Ishikawa (cell line): ENCODE results near the gene UBE2O.

Experiments
- CREB1 ChIP-seq: IDR thresholded peaks from 2 replicates; pipeline ENCODE4 v1.6.1; 2012; ENCODE audit warnings: low read depth
- RAD21 ChIP-seq: IDR thresholded peaks from 2 replicates; pipeline ENCODE4 v1.6.1; 2012; ENCODE audit warnings: low read depth
- YY1 ChIP-seq: IDR thresholded peaks from 2 replicates; pipeline ENCODE4 v1.6.1; 2012; ENCODE audit warnings: low read depth
- TF ChIP-seq, protein P1 (sequence below): IDR thresholded peaks from 2 replicates; pipeline ENCODE4 v1.6.1; 2012; ENCODE audit warnings: low read depth, mild to moderate bottlenecking
- TF ChIP-seq, protein P2 (sequence below): IDR thresholded peaks from 2 replicates; pipeline ENCODE4 v1.6.1; 2012

DNA sequence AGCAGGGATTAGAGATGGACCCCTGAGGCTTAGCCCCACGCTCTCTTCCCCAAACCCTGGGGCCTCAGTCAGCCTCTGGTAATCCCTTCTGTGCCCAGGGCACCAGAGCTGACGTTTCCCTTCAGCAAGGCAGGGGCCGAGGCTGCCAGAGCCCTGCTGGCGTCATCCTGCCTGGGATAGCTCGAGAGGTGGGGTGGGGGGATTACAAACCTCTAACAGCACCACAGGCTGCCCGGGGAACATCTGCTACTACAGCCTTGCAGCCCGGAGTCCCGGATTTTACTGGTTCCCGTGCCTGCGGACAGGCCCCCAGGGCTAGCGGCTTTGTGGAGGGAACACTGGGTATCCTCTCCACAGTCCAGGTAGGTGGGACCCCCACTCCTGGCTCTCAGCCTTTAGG, 14.4 kb upstream of the UBE2O start, which contains the start of gene AANAT:
- TF ChIP-seq, protein P1, sequence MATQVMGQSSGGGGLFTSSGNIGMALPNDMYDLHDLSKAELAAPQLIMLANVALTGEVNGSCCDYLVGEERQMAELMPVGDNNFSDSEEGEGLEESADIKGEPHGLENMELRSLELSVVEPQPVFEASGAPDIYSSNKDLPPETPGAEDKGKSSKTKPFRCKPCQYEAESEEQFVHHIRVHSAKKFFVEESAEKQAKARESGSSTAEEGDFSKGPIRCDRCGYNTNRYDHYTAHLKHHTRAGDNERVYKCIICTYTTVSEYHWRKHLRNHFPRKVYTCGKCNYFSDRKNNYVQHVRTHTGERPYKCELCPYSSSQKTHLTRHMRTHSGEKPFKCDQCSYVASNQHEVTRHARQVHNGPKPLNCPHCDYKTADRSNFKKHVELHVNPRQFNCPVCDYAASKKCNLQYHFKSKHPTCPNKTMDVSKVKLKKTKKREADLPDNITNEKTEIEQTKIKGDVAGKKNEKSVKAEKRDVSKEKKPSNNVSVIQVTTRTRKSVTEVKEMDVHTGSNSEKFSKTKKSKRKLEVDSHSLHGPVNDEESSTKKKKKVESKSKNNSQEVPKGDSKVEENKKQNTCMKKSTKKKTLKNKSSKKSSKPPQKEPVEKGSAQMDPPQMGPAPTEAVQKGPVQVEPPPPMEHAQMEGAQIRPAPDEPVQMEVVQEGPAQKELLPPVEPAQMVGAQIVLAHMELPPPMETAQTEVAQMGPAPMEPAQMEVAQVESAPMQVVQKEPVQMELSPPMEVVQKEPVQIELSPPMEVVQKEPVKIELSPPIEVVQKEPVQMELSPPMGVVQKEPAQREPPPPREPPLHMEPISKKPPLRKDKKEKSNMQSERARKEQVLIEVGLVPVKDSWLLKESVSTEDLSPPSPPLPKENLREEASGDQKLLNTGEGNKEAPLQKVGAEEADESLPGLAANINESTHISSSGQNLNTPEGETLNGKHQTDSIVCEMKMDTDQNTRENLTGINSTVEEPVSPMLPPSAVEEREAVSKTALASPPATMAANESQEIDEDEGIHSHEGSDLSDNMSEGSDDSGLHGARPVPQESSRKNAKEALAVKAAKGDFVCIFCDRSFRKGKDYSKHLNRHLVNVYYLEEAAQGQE = no peak
- no peak for TF ChIP-seq CREB1
- TF ChIP-seq, protein P2, sequence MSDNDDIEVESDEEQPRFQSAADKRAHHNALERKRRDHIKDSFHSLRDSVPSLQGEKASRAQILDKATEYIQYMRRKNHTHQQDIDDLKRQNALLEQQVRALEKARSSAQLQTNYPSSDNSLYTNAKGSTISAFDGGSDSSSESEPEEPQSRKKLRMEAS = no peak
- no peak for TF ChIP-seq RAD21
- TF ChIP-seq YY1 = no peak
